Prostate gland (tissue), 2 donors: ENCODE results near the gene REXO4.

ENCODE experiments used
- POLR2A ChIP-seq: fragments of 450-650 bp; IDR thresholded peaks from one replicate; pipeline ENCODE4 v1.6.1; 2016; ENCODE audit warnings: antibody characterized with exemption, mild to moderate bottlenecking
- TF ChIP-seq, protein P1 (sequence below), 4 experiments: fragments of 200-600 bp in 2 of 4; fragments of 450-650 bp in 2 of 4; sonication (generic) in 2 of 4; IDR thresholded peaks; 1 replicate in 3 of 4; 2 replicates in 1 of 4; pipeline ENCODE4 v1.5.1; 2016 to 2019; ENCODE audit warnings: antibody characterized with exemption in 4 of 4, mild to moderate bottlenecking in 2 of 4, moderate library complexity in 2 of 4

DNA sequence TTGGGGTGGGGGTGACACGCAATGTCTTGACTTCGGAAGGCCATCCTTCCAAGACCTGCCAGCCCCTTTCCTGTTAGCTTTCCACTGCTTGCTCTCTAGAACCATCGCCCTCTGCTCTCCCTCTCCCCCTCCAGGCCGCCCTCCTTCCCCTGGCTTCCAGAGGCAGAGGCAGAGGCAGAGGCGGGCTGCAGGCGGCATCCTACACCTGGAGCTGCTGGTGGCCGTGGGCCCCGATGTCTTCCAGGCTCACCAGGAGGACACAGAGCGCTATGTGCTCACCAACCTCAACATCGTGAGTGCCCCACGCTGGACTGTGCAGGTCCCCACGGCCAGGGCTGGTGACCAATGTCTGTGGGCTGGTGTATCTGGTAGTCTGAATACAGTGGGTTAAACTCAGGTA lies 6.4 kb upstream of the REXO4 start:
- TF ChIP-seq, protein P1, sequence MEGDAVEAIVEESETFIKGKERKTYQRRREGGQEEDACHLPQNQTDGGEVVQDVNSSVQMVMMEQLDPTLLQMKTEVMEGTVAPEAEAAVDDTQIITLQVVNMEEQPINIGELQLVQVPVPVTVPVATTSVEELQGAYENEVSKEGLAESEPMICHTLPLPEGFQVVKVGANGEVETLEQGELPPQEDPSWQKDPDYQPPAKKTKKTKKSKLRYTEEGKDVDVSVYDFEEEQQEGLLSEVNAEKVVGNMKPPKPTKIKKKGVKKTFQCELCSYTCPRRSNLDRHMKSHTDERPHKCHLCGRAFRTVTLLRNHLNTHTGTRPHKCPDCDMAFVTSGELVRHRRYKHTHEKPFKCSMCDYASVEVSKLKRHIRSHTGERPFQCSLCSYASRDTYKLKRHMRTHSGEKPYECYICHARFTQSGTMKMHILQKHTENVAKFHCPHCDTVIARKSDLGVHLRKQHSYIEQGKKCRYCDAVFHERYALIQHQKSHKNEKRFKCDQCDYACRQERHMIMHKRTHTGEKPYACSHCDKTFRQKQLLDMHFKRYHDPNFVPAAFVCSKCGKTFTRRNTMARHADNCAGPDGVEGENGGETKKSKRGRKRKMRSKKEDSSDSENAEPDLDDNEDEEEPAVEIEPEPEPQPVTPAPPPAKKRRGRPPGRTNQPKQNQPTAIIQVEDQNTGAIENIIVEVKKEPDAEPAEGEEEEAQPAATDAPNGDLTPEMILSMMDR (IDR thresholded peaks at IDR 0.05), result no peak
- TF ChIP-seq POLR2A, result no peak
